Measurements from ENCODE around the gene SRRT.
A peak's percentile ranks its signal among the peaks of the same experiment; 100 is the strongest.

SRRT gene

GRCh38 chr7:100874577-100875355 lies at the start of gene SRRT:
Gene SRRT, plus strand, starts transcription at chr7:100875103. Its CDS starts 488 bp downstream, at chr7:100875591.
- Histone ChIP-seq H3K4me3 (ENCODE audit: low read depth, low read length) (peak within 1 kb of the TSS; percentile 68), H3K36me3 (ENCODE audit: control insufficient read depth in 2 of 2, insufficient read depth in 1 of 2, low read length in 2 of 2) (peaks cover 47 to 75% of the 10 kb centered on the region in 2 experiments), H3K4me1 (ENCODE audit: control insufficient read depth, insufficient read depth, low read length) (no peaks in the 10 kb centered on the region), H3K27ac (ENCODE audit: extremely low read depth, low read depth, low read length) (peak within 1 kb of the TSS; percentile 78), H3K9me3 (ENCODE audit: control insufficient read depth, insufficient read depth, low read depth, low read length) (no peaks in the 10 kb centered on the region)
- CTCF ChIA-PET, result interaction anchor here (0.6 to 1.1 kb wide), 4 partner anchors 22 to 185 kb away, joined by 3 to 4 read pairs (median 3); partner anchors contain the start of gene SLC12A9
- POLR2A ChIA-PET, result interaction anchor here (0.5 to 8.1 kb wide), 33 partner anchors 8 to 445 kb away, joined by 3 to 198 read pairs (median 4); partner anchors contain the start of genes ACHE, AGFG2, EPHB4 and FBXO24
- TF ChIP-seq ZNF132 (tag by site-specific recombination; IDR thresholded peaks at IDR 0.05; ENCODE audit: borderline replicate concordance) (no peak), ZNF221 (tag by site-specific recombination; IDR thresholded peaks at IDR 0.05; ENCODE audit: borderline replicate concordance) (no peak), ZBTB1 (tag by site-specific recombination; IDR thresholded peaks at IDR 0.05) (no peak), ZNF707 (tag by site-specific recombination; IDR thresholded peaks at IDR 0.05) (no peak), ATF2 (tag by site-specific recombination; IDR thresholded peaks at IDR 0.05; ENCODE audit: low read depth) (no peak), ZBTB49 (tag by site-specific recombination; IDR thresholded peaks at IDR 0.05; ENCODE audit: low read depth) (no peak), MYNN (tag by site-specific recombination; IDR thresholded peaks at IDR 0.05; ENCODE audit: borderline replicate concordance) (no peak), ZNF292 (tag by site-specific recombination; IDR thresholded peaks at IDR 0.05; ENCODE audit: borderline replicate concordance, low read depth) (no peak), ZNF513 (tag by site-specific recombination; IDR thresholded peaks at IDR 0.05) (0 out of 2 replicates have a peak, but pooled peaks have one; percentile 12), GLI2 (tag by site-specific recombination; IDR thresholded peaks at IDR 0.05; ENCODE audit: borderline replicate concordance, low read depth) (no peak), ZNF677 (tag by site-specific recombination; IDR thresholded peaks at IDR 0.05) (no peak), ZNF558 (tag by site-specific recombination; IDR thresholded peaks at IDR 0.05) (no peak), ZNF658 (tag by site-specific recombination; IDR thresholded peaks at IDR 0.05) (no peak), ZNF629 (tag by site-specific recombination; IDR thresholded peaks at IDR 0.05) (peak; percentile 84), MEIS1 (CRISPR knock-in tag; IDR thresholded peaks at IDR 0.05; ENCODE audit: borderline replicate concordance) (no peak), ZNF112 (tag by site-specific recombination; IDR thresholded peaks at IDR 0.05) (no peak), ZNF266 (tag by site-specific recombination; IDR thresholded peaks at IDR 0.05; ENCODE audit: low read depth) (no peak), KLF17 (tag by site-specific recombination; IDR thresholded peaks at IDR 0.05) (peak; percentile 71), ZSCAN16 (tag by site-specific recombination; IDR thresholded peaks at IDR 0.05) (peak; percentile 43; the same call in 1 of the 2 replicates), ZNF701 (tag by site-specific recombination; IDR thresholded peaks at IDR 0.05) (no peak), ZNF426 (tag by site-specific recombination; IDR thresholded peaks at IDR 0.05) (no peak), KLF10 (tag by site-specific recombination; IDR thresholded peaks at IDR 0.05) (peak; percentile 59; the same call in 1 of the 2 replicates), ZNF16 (tag by site-specific recombination; IDR thresholded peaks at IDR 0.05; ENCODE audit: low read depth) (no peak), ZBTB7A (tag by site-specific recombination; IDR thresholded peaks at IDR 0.05; ENCODE audit: low read depth) (0 out of 2 replicates have a peak, but pooled peaks have one; percentile 36), ZNF600 (tag by site-specific recombination; IDR thresholded peaks at IDR 0.05) (0 out of 2 replicates have a peak, but pooled peaks have one; percentile 37), SETDB1 (IDR thresholded peaks at IDR 0.05; ENCODE audit: insufficient read length, low read length) (no peak), ZSCAN18 (tag by site-specific recombination; IDR thresholded peaks at IDR 0.05) (no peak), ZNF394 (tag by site-specific recombination; IDR thresholded peaks at IDR 0.05; ENCODE audit: borderline replicate concordance) (peak; percentile 64), ZNF23 (tag by site-specific recombination; IDR thresholded peaks at IDR 0.05; ENCODE audit: borderline replicate concordance) (no peak), EGR2 (tag by site-specific recombination; IDR thresholded peaks at IDR 0.05; ENCODE audit: low read depth) (peak; percentile 56)

All from HEK293 (cell line).